Measurements from ENCODE around the gene PFKP.
"Not testable (repeated sequence)": the region's sequence is repeated elsewhere in the genome, so short reads cannot be mapped to it uniquely, and the experiment has no call there.

PFKP gene

GRCh38 chr10:3098689-3099088 is 31.3 kb downstream of the PFKP start:
- DNase-seq (ENCODE audit: low read depth in 2 of 2, low spot score in 1 of 2), result no peak

- no peak for DNase-seq (ENCODE audit: low read depth in 2 of 2, low spot score in 1 of 2)
Observed at GRCh38 chr10:3099291-3100092, 32.1 kb downstream of the PFKP start.

GRCh38 chr10:3100093-3100792 is 32.9 kb downstream of the PFKP start:
- DNase-seq (ENCODE audit: low read depth in 2 of 2, low spot score in 1 of 2), result no peak

GRCh38 chr10:3100856-3101640 is 33.7 kb downstream of the PFKP start:
- no peak for DNase-seq (ENCODE audit: low read depth in 2 of 2, low spot score in 1 of 2)

GRCh38 chr10:3102720-3103427 is 35.5 kb downstream of the PFKP start:
- DNase-seq (ENCODE audit: low read depth in 2 of 2, low spot score in 1 of 2), result no peak

GRCh38 chr10:3103646-3104045 is 36.3 kb downstream of the PFKP start:
- DNase-seq (ENCODE audit: low read depth in 2 of 2, low spot score in 1 of 2), result no peak

- DNase-seq (ENCODE audit: low read depth in 2 of 2, low spot score in 1 of 2), result no peak
Observed at GRCh38 chr10:3104251-3104918, 37.0 kb downstream of the PFKP start.

- DNase-seq (ENCODE audit: low read depth in 2 of 2, low spot score in 1 of 2), result no peak
Observed at GRCh38 chr10:3105166-3105565, 37.8 kb downstream of the PFKP start.

- no peak for DNase-seq (ENCODE audit: low read depth in 2 of 2, low spot score in 1 of 2)
Observed at GRCh38 chr10:3105905-3106304, 38.6 kb downstream of the PFKP start.

GRCh38 chr10:3106328-3106727 is 39.0 kb downstream of the PFKP start:
- DNase-seq (ENCODE audit: low read depth in 2 of 2, low spot score in 1 of 2), result not testable (repeated sequence)

- no peak for DNase-seq (ENCODE audit: low read depth in 2 of 2, low spot score in 1 of 2)
Observed at GRCh38 chr10:3106928-3107425, 39.6 kb downstream of the PFKP start.

GRCh38 chr10:3107426-3107961 is 40.1 kb downstream of the PFKP start:
- no peak for DNase-seq (ENCODE audit: low read depth in 2 of 2, low spot score in 1 of 2)

GRCh38 chr10:3108033-3108432 is 40.7 kb downstream of the PFKP start:
- no peak for DNase-seq (ENCODE audit: low read depth in 2 of 2, low spot score in 1 of 2)

- DNase-seq (ENCODE audit: low read depth in 2 of 2, low spot score in 1 of 2), result no peak
Observed at GRCh38 chr10:3108575-3109105, 41.3 kb downstream of the PFKP start.

- no peak for DNase-seq (ENCODE audit: low read depth in 2 of 2, low spot score in 1 of 2)
Observed at GRCh38 chr10:3109196-3109595, 41.8 kb downstream of the PFKP start.

GRCh38 chr10:3109633-3110032 is 42.3 kb downstream of the PFKP start:
- no peak for DNase-seq (ENCODE audit: low read depth in 2 of 2, low spot score in 1 of 2)

- no peak for DNase-seq (ENCODE audit: low read depth in 2 of 2, low spot score in 1 of 2)
Observed at GRCh38 chr10:3110782-3111620, 43.7 kb downstream of the PFKP start.

- DNase-seq (ENCODE audit: low read depth in 2 of 2, low spot score in 1 of 2), result no peak
Observed at GRCh38 chr10:3111621-3112163, 44.3 kb downstream of the PFKP start.

- DNase-seq (ENCODE audit: low read depth in 2 of 2, low spot score in 1 of 2), result no peak
Observed at GRCh38 chr10:3113343-3113720, 46.0 kb downstream of the PFKP start.

Data from stimulated activated CD8-positive, alpha-beta memory T cell treated with anti-CD3 and anti-CD28 coated beads, Interleukin-4, amount 100 ng/mL, for 4 hours (primary cell).